ENCODE measurements around the gene ADGRB2.

The ADGRB2 gene

DNA sequence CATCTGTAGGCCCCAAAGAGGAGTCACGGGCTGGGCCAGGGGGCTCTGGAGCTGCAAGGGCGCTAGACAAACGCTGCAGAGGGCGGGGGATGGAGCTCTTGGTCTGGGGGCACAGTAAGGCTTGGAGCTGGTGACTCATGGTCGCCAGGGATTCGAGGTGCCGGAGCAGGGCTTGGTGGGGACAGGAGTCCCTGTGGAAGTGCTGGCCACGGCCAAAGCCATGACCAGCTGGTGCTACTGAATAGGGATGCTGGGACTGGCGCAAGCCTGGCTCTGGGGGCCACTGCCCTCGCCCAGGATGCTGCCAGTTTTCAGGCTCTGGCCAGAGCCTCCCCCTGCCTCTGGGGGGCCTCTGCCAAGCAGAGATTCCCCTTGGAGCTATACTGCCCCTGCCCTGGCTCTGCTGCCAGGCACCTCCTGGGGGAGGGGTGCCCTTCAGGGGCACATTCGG, 26.5 kb upstream of the ADGRB2 start:
- DNase-seq (ENCODE audit: low spot score): no peak
- no peak overlapping the region for H3K14ac ChIP-seq (ENCODE audit: low read length)

DNA sequence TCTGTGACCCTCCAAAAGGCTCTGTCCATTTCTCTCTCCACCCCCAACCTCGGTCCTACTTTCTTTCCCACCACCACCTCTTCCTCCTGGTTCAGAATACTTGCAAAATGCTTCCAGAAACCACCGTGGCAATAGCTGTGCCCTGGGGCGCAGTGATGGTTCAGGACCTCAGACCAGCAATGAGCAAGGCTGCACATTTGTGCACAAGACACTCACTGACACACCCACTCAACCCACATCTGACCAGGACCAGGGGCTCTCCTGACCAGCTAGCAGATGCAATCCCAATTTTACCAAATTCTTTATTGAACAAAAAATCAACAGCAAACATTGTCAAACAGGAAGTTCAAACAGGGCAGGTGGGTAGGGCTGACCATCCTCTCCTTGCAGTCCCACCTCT, 26.0 kb upstream of the ADGRB2 start:
- Histone ChIP-seq H3K9ac (ENCODE audit: low read depth, low read length, poor library complexity) (no peak overlapping the region), H3K23ac (ENCODE audit: low read depth, low read length, poor library complexity) (no peak overlapping the region), H3K4me3 (ENCODE audit: low read length in 2 of 2) (no peak overlapping the region), H3K79me1 (ENCODE audit: low read depth, low read length) (no peaks in the 10 kb centered on the region), H3K27ac (replicated peaks; ENCODE audit: low read length) (no peak overlapping the region), H2AK5ac (ENCODE audit: low read depth, low read length) (peak overlapping the region; percentile 6), H4K8ac (ENCODE audit: low read depth, low read length) (no peak overlapping the region), H2BK12ac (ENCODE audit: low read length) (no peak overlapping the region), H3K36me3 (replicated peaks in 1 of 2; ENCODE audit: control insufficient read depth in 2 of 2, insufficient read depth in 2 of 2, low read length in 2 of 2) (no peaks in the 10 kb centered on the region), H4K91ac (ENCODE audit: low read depth, low read length, poor library complexity) (no peak overlapping the region), H3K4me1 (ENCODE audit: control insufficient read depth in 2 of 2, insufficient read depth in 1 of 2, low read depth in 1 of 2, low read length in 2 of 2) (peaks cover 7 to 19% of the 10 kb centered on the region in 2 donors), H3K4me2 (ENCODE audit: insufficient read depth, low read length, poor library complexity, severe bottlenecking) (no peak overlapping the region), H3K14ac (ENCODE audit: low read length) (no peak overlapping the region), H2BK120ac (ENCODE audit: low read depth, low read length) (no peak overlapping the region), H3K4ac (ENCODE audit: low read length) (no peak overlapping the region), H3K27me3 (ENCODE audit: control insufficient read depth in 3 of 3, insufficient read depth in 3 of 3, low read depth in 1 of 3, low read length in 3 of 3) (peaks cover 0 to 8% (median 0%) of the 10 kb centered on the region in 3 experiments), H3K9me3 (replicated peaks in 1 of 2; ENCODE audit: control insufficient read depth in 2 of 2, insufficient read depth in 1 of 2, low read depth in 1 of 2, low read length in 2 of 2) (no peaks in the 10 kb centered on the region), H2AFZ (ENCODE audit: low read length) (no peak overlapping the region), H2BK5ac (ENCODE audit: low read length) (no peak overlapping the region), H3K18ac (ENCODE audit: low read length) (no peak overlapping the region), H2BK15ac (ENCODE audit: low read length) (peak overlapping the region; percentile 7)
- WGBS, 2 donors (ENCODE audit: extremely low coverage in 2 of 2, insufficient read length in 2 of 2, insufficient replicate concordance in 1 of 2): no CpG with 5 or more reads among the region's 3 CpGs
- no peak for DNase-seq (ENCODE audit: low spot score)

More for the DNA sequence above, 26.5 kb upstream of the ADGRB2 start:
- Histone ChIP-seq H3K4ac (ENCODE audit: low read length) (no peak overlapping the region), H2BK120ac (ENCODE audit: low read depth, low read length) (no peak overlapping the region), H2BK5ac (ENCODE audit: low read length) (peak overlapping the region; percentile 57), H3K27me3 (ENCODE audit: control insufficient read depth in 3 of 3, insufficient read depth in 3 of 3, low read depth in 1 of 3, low read length in 3 of 3) (peaks cover 0 to 9% (median 0%) of the 10 kb centered on the region in 3 experiments), H3K79me1 (ENCODE audit: low read depth, low read length) (no peaks in the 10 kb centered on the region), H4K8ac (ENCODE audit: low read depth, low read length) (no peak overlapping the region), H3K4me1 (ENCODE audit: control insufficient read depth in 2 of 2, insufficient read depth in 1 of 2, low read depth in 1 of 2, low read length in 2 of 2) (peaks cover 7 to 15% of the 10 kb centered on the region in 2 donors), H3K18ac (ENCODE audit: low read length) (no peak overlapping the region), H3K27ac (replicated peaks; ENCODE audit: low read length) (no peak overlapping the region), H4K91ac (ENCODE audit: low read depth, low read length, poor library complexity) (no peak overlapping the region), H3K23ac (ENCODE audit: low read depth, low read length, poor library complexity) (no peak overlapping the region), H2BK15ac (ENCODE audit: low read length) (peak overlapping the region; percentile 7), H3K9ac (ENCODE audit: low read depth, low read length, poor library complexity) (no peak overlapping the region), H2AK5ac (ENCODE audit: low read depth, low read length) (peak overlapping the region; percentile 29), H3K36me3 (replicated peaks in 1 of 2; ENCODE audit: control insufficient read depth in 2 of 2, insufficient read depth in 2 of 2, low read length in 2 of 2) (no peaks in the 10 kb centered on the region), H3K4me3 (ENCODE audit: low read length in 2 of 2) (no peak overlapping the region), H3K4me2 (ENCODE audit: insufficient read depth, low read length, poor library complexity, severe bottlenecking) (no peak overlapping the region), H2AFZ (ENCODE audit: low read length) (no peak overlapping the region), H2BK12ac (ENCODE audit: low read length) (no peak overlapping the region), H3K9me3 (replicated peaks in 1 of 2; ENCODE audit: control insufficient read depth in 2 of 2, insufficient read depth in 1 of 2, low read depth in 1 of 2, low read length in 2 of 2) (no peaks in the 10 kb centered on the region)
- whole genome bisulfite sequencing, 2 donors (ENCODE audit: extremely low coverage in 2 of 2, insufficient read length in 2 of 2, insufficient replicate concordance in 1 of 2): no CpG with 5 or more reads among the region's 11 CpGs

DNA sequence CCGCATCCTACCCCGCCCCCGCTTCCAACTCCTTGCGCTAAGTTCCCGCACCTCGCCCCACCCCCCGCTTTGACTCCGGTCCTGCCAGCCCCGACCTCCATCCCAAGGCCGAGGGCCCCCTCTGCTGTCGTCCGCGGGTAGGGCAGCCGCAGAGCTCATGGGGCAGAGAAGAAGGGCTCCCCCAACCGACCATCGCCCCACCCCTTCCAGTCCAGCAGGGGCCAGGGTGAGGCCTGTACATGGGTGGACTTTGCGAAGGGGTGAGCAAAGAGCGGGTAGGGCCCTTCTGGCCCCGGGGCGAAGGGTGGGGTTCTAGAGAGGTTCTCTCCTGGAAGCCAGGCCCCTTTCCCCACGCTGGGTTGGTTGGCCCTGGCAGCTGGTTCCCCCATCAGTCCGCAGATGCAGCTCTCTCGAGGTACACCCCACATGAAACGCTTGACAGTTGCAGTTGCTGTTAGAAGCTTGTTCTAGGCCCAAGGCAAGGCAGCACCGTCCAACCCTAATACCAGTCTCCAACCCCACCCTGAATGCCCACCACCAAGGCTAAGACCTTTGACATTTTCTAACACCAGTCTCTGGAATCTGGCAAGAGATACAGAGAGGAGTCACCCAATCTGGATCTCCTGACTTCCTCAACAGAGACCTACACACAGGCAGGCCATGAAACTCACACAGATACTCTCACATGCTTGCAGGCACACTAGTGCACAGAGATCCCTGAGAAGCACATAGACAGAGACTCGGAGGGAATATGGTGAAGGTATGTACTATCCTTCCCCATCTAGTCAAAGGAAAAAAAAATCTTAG, 25.3 kb upstream of the ADGRB2 start:
- Histone ChIP-seq H3K4me2 (ENCODE audit: insufficient read depth, low read length, poor library complexity, severe bottlenecking) (peak overlapping the region; percentile 94), H3K4me3 (ENCODE audit: low read length in 2 of 2) (peak overlapping the region; percentile 76 to 86), H3K23ac (ENCODE audit: low read depth, low read length, poor library complexity) (peak overlapping the region; percentile 48), H4K8ac (ENCODE audit: low read depth, low read length) (no peak overlapping the region), H3K14ac (ENCODE audit: low read length) (no peak overlapping the region), H3K27me3 (ENCODE audit: control insufficient read depth in 3 of 3, insufficient read depth in 3 of 3, low read depth in 1 of 3, low read length in 3 of 3) (peaks cover 0 to 6% (median 0%) of the 10 kb centered on the region in 3 experiments), H3K4me1 (ENCODE audit: control insufficient read depth in 2 of 2, insufficient read depth in 1 of 2, low read depth in 1 of 2, low read length in 2 of 2) (peaks cover 7 to 25% of the 10 kb centered on the region in 2 donors), H2BK12ac (ENCODE audit: low read length) (no peak overlapping the region), H2AFZ (ENCODE audit: low read length) (peak overlapping the region; percentile 95), H2AK5ac (ENCODE audit: low read depth, low read length) (peak overlapping the region; percentile 81), H3K4ac (ENCODE audit: low read length) (no peak overlapping the region), H3K9ac (ENCODE audit: low read depth, low read length, poor library complexity) (no peak overlapping the region), H3K27ac (replicated peaks; ENCODE audit: low read length) (no peak overlapping the region), H3K9me3 (replicated peaks in 1 of 2; ENCODE audit: control insufficient read depth in 2 of 2, insufficient read depth in 1 of 2, low read depth in 1 of 2, low read length in 2 of 2) (no peaks in the 10 kb centered on the region), H4K91ac (ENCODE audit: low read depth, low read length, poor library complexity) (no peak overlapping the region), H3K18ac (ENCODE audit: low read length) (peak overlapping the region; percentile 81), H2BK15ac (ENCODE audit: low read length) (peak overlapping the region; percentile 54), H3K79me1 (ENCODE audit: low read depth, low read length) (no peaks in the 10 kb centered on the region), H2BK120ac (ENCODE audit: low read depth, low read length) (no peak overlapping the region), H2BK5ac (ENCODE audit: low read length) (peak overlapping the region; percentile 79), H3K36me3 (replicated peaks in 1 of 2; ENCODE audit: control insufficient read depth in 2 of 2, insufficient read depth in 2 of 2, low read length in 2 of 2) (no peaks in the 10 kb centered on the region)
- no CpG with 5 or more reads among the region's 26 CpGs for WGBS, 2 donors (ENCODE audit: extremely low coverage in 2 of 2, insufficient read length in 2 of 2, insufficient replicate concordance in 1 of 2)
- DNase-seq (ENCODE audit: low spot score): peak; percentile 89

DNA sequence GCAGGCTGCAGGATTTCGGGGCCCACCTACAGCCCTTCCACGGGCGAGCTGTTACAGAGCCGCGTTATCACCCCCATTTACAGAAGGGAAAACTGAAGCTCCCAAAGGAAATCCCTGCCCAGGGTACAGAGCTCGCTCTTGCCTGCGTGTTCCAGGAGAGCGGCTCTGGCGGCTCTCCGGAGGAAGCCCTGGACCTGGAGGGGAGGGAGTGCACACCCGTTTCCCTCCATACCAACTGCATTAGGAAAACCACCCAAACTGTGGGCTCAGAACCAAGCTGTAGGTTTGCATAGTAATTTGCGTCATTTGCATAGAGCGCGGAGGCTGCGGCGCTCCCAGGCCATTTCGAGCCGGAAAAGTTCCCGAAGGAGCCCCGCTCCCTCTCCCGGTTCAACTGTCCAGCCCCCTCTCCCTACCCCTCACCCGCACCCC, 24.7 kb upstream of the ADGRB2 start:
- peaks cover 0 to 6% (median 0%) of the 10 kb centered on the region in 3 experiments for H3K27me3 ChIP-seq (ENCODE audit: control insufficient read depth in 3 of 3, insufficient read depth in 3 of 3, low read depth in 1 of 3, low read length in 3 of 3)
- no peak overlapping the region for H3K4ac ChIP-seq (ENCODE audit: low read length)

More for the DNA sequence above, 24.7 kb upstream of the ADGRB2 start:
- peaks cover 7 to 32% of the 10 kb centered on the region in 2 donors for H3K4me1 ChIP-seq (ENCODE audit: control insufficient read depth in 2 of 2, insufficient read depth in 1 of 2, low read depth in 1 of 2, low read length in 2 of 2)
- no peak overlapping the region for H3K14ac ChIP-seq (ENCODE audit: low read length)
- H3K79me1 ChIP-seq (ENCODE audit: low read depth, low read length): no peaks in the 10 kb centered on the region
- no peak overlapping the region for H2BK120ac ChIP-seq (ENCODE audit: low read depth, low read length)
- H3K4me3 ChIP-seq (ENCODE audit: low read length in 2 of 2): peak overlapping the region; percentile 76 to 86
- H2BK5ac ChIP-seq (ENCODE audit: low read length): peak overlapping the region; percentile 79
- no peak overlapping the region for H4K91ac ChIP-seq (ENCODE audit: low read depth, low read length, poor library complexity)
- peak overlapping the region; percentile 94 for H3K4me2 ChIP-seq (ENCODE audit: insufficient read depth, low read length, poor library complexity, severe bottlenecking)
- no peak overlapping the region for H4K8ac ChIP-seq (ENCODE audit: low read depth, low read length)
- no peak overlapping the region for H2BK12ac ChIP-seq (ENCODE audit: low read length)
- no peaks in the 10 kb centered on the region for H3K9me3 ChIP-seq (replicated peaks in 1 of 2; ENCODE audit: control insufficient read depth in 2 of 2, insufficient read depth in 1 of 2, low read depth in 1 of 2, low read length in 2 of 2)
- H3K23ac ChIP-seq (ENCODE audit: low read depth, low read length, poor library complexity): no peak overlapping the region
- H3K9ac ChIP-seq (ENCODE audit: low read depth, low read length, poor library complexity): peak overlapping the region; percentile 45
- H3K36me3 ChIP-seq (replicated peaks in 1 of 2; ENCODE audit: control insufficient read depth in 2 of 2, insufficient read depth in 2 of 2, low read length in 2 of 2): no peaks in the 10 kb centered on the region
- peak overlapping the region; percentile 75 for H2BK15ac ChIP-seq (ENCODE audit: low read length)
- H3K27ac ChIP-seq (replicated peaks; ENCODE audit: low read length): peak overlapping the region; percentile 89
- H2AFZ ChIP-seq (ENCODE audit: low read length): peak overlapping the region; percentile 95
- DNase-seq (ENCODE audit: low spot score): peak; percentile 60
- H2AK5ac ChIP-seq (ENCODE audit: low read depth, low read length): no peak overlapping the region
- peak overlapping the region; percentile 95 for H3K18ac ChIP-seq (ENCODE audit: low read length)
- no CpG with 5 or more reads among the region's 22 CpGs for WGBS, 2 donors (ENCODE audit: extremely low coverage in 2 of 2, insufficient read length in 2 of 2, insufficient replicate concordance in 1 of 2)

Measured in neuronal stem cell (in vitro differentiated cells).